H1 (cell line): ENCODE data around the gene MTIF2. TPM values are rescaled to one million over a fixed set of nuclear protein-coding genes. Genes with fewer than 3 reads are reported as not detected.
"Not testable (repeated sequence)": the region's sequence is repeated elsewhere in the genome, so short reads cannot be mapped to it uniquely, and the experiment has no call there.

Experiments
- CTCF ChIA-PET: fragments of 300-600 bp; sonication (Branson Sonifier 250); formaldehyde crosslinking; loops from one replicate; lab custom pipeline; 2021; ENCODE audit not compliant: partially characterized antibody; lab: Charles Lee
- POLR2A ChIA-PET: fragments of 300-600 bp; sonication (Branson Sonifier 250); formaldehyde crosslinking; loops from one replicate; lab custom pipeline; 2021; ENCODE audit warnings: inconsistent platforms; ENCODE audit not compliant: partially characterized antibody; lab: Charles Lee
- DNase-seq, 2 experiments: peaks; one replicate each; pipeline versions ENCODE4 v3.0.0 to v3.0.0-alpha.2; 2010 to 2022; ENCODE audit warnings: low spot score in 2 of 2, low read depth in 1 of 2, mixed read lengths in 1 of 2
- FAIRE-seq: peaks from 2 replicates; lab custom pipeline; 2011; peaks lifted over from hg19 to GRCh38; lab: Jason Lieb, UNC
- H2AFZ ChIP-seq: 2 replicates; pipeline ENCODE4 v1.8.1; 2012; ENCODE audit warnings: low read length, inconsistent platforms
- H2AK5ac ChIP-seq: 2 replicates; pipeline ENCODE4 v1.6.1; 2013; ENCODE audit warnings: low read depth, low read length
- H2BK120ac ChIP-seq: replicated peaks from 2 replicates; pipeline ENCODE3; 2013; ENCODE audit warnings: low read depth, low read length, inconsistent platforms
- H2BK12ac ChIP-seq: 2 replicates; pipeline ENCODE4 v1.6.1; 2013; ENCODE audit warnings: low read depth, low read length
- H2BK15ac ChIP-seq: 2 replicates; pipeline ENCODE4 v1.6.1; 2013; ENCODE audit warnings: low read length
- H2BK20ac ChIP-seq: 2 replicates; pipeline ENCODE4 v1.6.1; 2013; ENCODE audit warnings: low read length
- H2BK5ac ChIP-seq: 2 replicates; pipeline ENCODE4 v1.6.1; 2013; ENCODE audit warnings: low read depth, low read length
- H3K14ac ChIP-seq: 2 replicates; pipeline ENCODE4 v1.6.1; 2013; ENCODE audit warnings: inconsistent platforms; ENCODE audit not compliant: insufficient read length
- H3K18ac ChIP-seq: 2 replicates; pipeline ENCODE4 v1.6.1; 2013; ENCODE audit warnings: low read length; ENCODE audit errors: extremely low read depth
- H3K23ac ChIP-seq: 2 replicates; pipeline ENCODE4 v1.6.1; 2013; ENCODE audit warnings: inconsistent platforms; ENCODE audit not compliant: insufficient read length
- H3K23me2 ChIP-seq: 2 replicates; pipeline ENCODE4 v1.6.1; 2013; ENCODE audit warnings: low read depth, low read length
- H3K27ac ChIP-seq: 2 replicates; pipeline ENCODE4 v1.6.1; 2011; ENCODE audit warnings: low read depth, low read length, inconsistent platforms
- H3K27me3 ChIP-seq, 4 experiments: replicated peaks in 1 of 4; 1 replicate in 1 of 4; 2 replicates in 3 of 4; pipeline versions ENCODE4 v1.6.1 to v1.8.1; 2011 to 2013; ENCODE audit warnings: low read length in 3 of 4, mild to moderate bottlenecking in 3 of 4, inconsistent platforms in 2 of 4, mixed read lengths in 2 of 4, moderate library complexity in 1 of 4; ENCODE audit not compliant: control insufficient read depth in 3 of 4, insufficient read depth in 3 of 4; ENCODE audit errors: extremely low read depth in 1 of 4
- H3K36me3 ChIP-seq, 4 experiments: 2 replicates each; pipeline versions ENCODE4 v1.6.1 to v1.8.1; 2011 to 2013; ENCODE audit warnings: mild to moderate bottlenecking in 4 of 4, low read length in 3 of 4, moderate library complexity in 2 of 4, control low read depth in 1 of 4, inconsistent platforms in 1 of 4; ENCODE audit not compliant: insufficient read depth in 4 of 4, control insufficient read depth in 2 of 4
- H3K4ac ChIP-seq: replicated peaks from 2 replicates; pipeline ENCODE3; 2013; ENCODE audit warnings: low read length, low read depth, mixed read lengths, inconsistent platforms; ENCODE audit not compliant: insufficient read length
- H3K4me1 ChIP-seq, 4 experiments: replicated peaks in 1 of 4; 1 replicate in 1 of 4; 2 replicates in 3 of 4; pipeline versions ENCODE4 v1.6.1 to v1.8.1; 2011 to 2013; ENCODE audit warnings: low read length in 3 of 4, inconsistent platforms in 2 of 4, mixed read lengths in 1 of 4; ENCODE audit not compliant: insufficient read depth in 4 of 4, control insufficient read depth in 3 of 4
- H3K4me2 ChIP-seq, 2 experiments: 2 replicates each; pipeline versions ENCODE4 v1.6.1 to v1.8.1; 2011 to 2013; ENCODE audit warnings: low read depth in 2 of 2, low read length in 2 of 2, control low read depth in 1 of 2, inconsistent platforms in 1 of 2, mild to moderate bottlenecking in 1 of 2; ENCODE audit not compliant: insufficient read depth in 1 of 2
- H3K4me3 ChIP-seq, 4 experiments: fragments of 200-600, 300-600 bp in 1 of 4; sonication (generic), shearing (Covaris generic), sonication (Bioruptor Twin) in 1 of 4; 2 replicates each; pipeline versions ENCODE4 v1.5.1 to v1.8.1; 2011 to 2016; ENCODE audit warnings: low read length in 4 of 4, low read depth in 3 of 4, control low read depth in 2 of 4, inconsistent platforms in 2 of 4, mild to moderate bottlenecking in 2 of 4, mixed read lengths in 1 of 4, moderate library complexity in 1 of 4; ENCODE audit not compliant: insufficient read depth in 2 of 4; ENCODE audit errors: extremely low read depth in 1 of 4
- H3K56ac ChIP-seq: replicated peaks from 2 replicates; pipeline ENCODE3; 2013; ENCODE audit warnings: low read depth, mild to moderate bottlenecking, mixed read lengths, low read length, inconsistent platforms; ENCODE audit not compliant: insufficient read length
- H3K79me1 ChIP-seq: 2 replicates; pipeline ENCODE4 v1.6.1; 2013; ENCODE audit warnings: low read depth, low read length, control low read depth
- H3K79me2 ChIP-seq, 2 experiments: 2 replicates each; pipeline versions ENCODE4 v1.6.1 to v1.8.1; 2012 to 2013; ENCODE audit warnings: low read length in 2 of 2, mild to moderate bottlenecking in 2 of 2, inconsistent platforms in 1 of 2; ENCODE audit not compliant: insufficient read depth in 2 of 2, control insufficient read depth in 1 of 2
- H3K9ac ChIP-seq, 4 experiments: replicated peaks in 1 of 4; 1 replicate in 1 of 4; 2 replicates in 3 of 4; pipeline versions ENCODE4 v1.6.1 to v1.8.1; 2011 to 2013; ENCODE audit warnings: low read depth in 3 of 4, low read length in 3 of 4, control low read depth in 2 of 4, mild to moderate bottlenecking in 2 of 4, moderate library complexity in 2 of 4, inconsistent platforms in 1 of 4; ENCODE audit errors: extremely low read depth in 1 of 4
- H3K9me3 ChIP-seq, 2 experiments: 2 replicates each; pipeline versions ENCODE4 v1.6.1 to v1.8.1; 2012 to 2013; ENCODE audit warnings: mild to moderate bottlenecking in 2 of 2, moderate library complexity in 2 of 2, control low read depth in 1 of 2, inconsistent platforms in 1 of 2, low read depth in 1 of 2, low read length in 1 of 2, mixed read lengths in 1 of 2; ENCODE audit not compliant: insufficient read depth in 2 of 2
- H4K20me1 ChIP-seq, 2 experiments: replicated peaks in 1 of 2; 2 replicates each; pipeline versions ENCODE3 to v1.8.1; 2011 to 2013; ENCODE audit warnings: inconsistent platforms in 2 of 2, low read length in 2 of 2, mild to moderate bottlenecking in 1 of 2; ENCODE audit not compliant: insufficient read depth in 2 of 2, control insufficient read depth in 1 of 2
- H4K5ac ChIP-seq: 2 replicates; pipeline ENCODE4 v1.6.1; 2013; ENCODE audit warnings: low read length, low read depth, mixed read lengths, inconsistent platforms; ENCODE audit not compliant: insufficient read length
- H4K8ac ChIP-seq: 2 replicates; pipeline ENCODE4 v1.8.0; 2013; ENCODE audit warnings: mild to moderate bottlenecking, moderate library complexity, low read length, inconsistent platforms; ENCODE audit not compliant: insufficient read depth; ENCODE audit errors: extremely low read depth
- H4K91ac ChIP-seq: replicated peaks from 2 replicates; pipeline ENCODE3; 2013; ENCODE audit warnings: low read length, mixed read lengths, inconsistent platforms; ENCODE audit not compliant: insufficient read length
- ASH2L ChIP-seq: fragments of 200-600, 300-600 bp; sonication (generic); IDR thresholded peaks from one replicate; pipeline ENCODE4 v1.7.1; 2017; ENCODE audit warnings: low read length
- POLR2A ChIP-seq, 2 experiments: IDR thresholded peaks; 1 replicate in 1 of 2; 2 replicates in 1 of 2; pipeline ENCODE4 v1.6.1; 2011; ENCODE audit warnings: low read depth in 2 of 2, low read length in 2 of 2, mild to moderate bottlenecking in 2 of 2; ENCODE audit errors: control extremely low read depth in 1 of 2
- RBBP5 ChIP-seq: IDR thresholded peaks from 2 replicates; pipeline ENCODE4 v1.7.1; 2012; ENCODE audit warnings: low read depth, mild to moderate bottlenecking, inconsistent platforms, low read length, moderate library complexity, borderline replicate concordance
- TAF1 ChIP-seq: IDR thresholded peaks from 2 replicates; pipeline ENCODE4 v1.6.1; 2011; ENCODE audit warnings: mild to moderate bottlenecking, low read depth, low read length
- TBP ChIP-seq: IDR thresholded peaks from 2 replicates; pipeline ENCODE4 v1.6.1; 2011; ENCODE audit warnings: low read depth, low read length, improper control_type of control experiment
- WGBS, 2 experiments: shearing (Covaris generic) in 1 of 2; methylation state at CpG; one replicate each; pipeline versions ENCODE4 v1.1.6 to v1.1.7; 2013 to 2015; ENCODE audit warnings: low lambda C conversion rate in 2 of 2, mixed read lengths in 2 of 2, inconsistent platforms in 1 of 2, low coverage in 1 of 2, missing lambda C conversion rate in 1 of 2; ENCODE audit not compliant: insufficient replicate concordance in 2 of 2, insufficient coverage in 1 of 2, insufficient read length in 1 of 2; ENCODE audit errors: extremely low coverage in 1 of 2, missing lambda C conversion rate in 1 of 2; 5-methylcytosine and 5-hydroxymethylcytosine counted together
- polyA plus RNA-seq, 7 experiments: library from polyadenylated mRNA; depleted of rRNA in 3 of 7; stranded (reverse) in 5 of 7; unstranded in 2 of 7; fragments of >200 nt in 5 of 7; fragments of 200-250 nt in 2 of 7; gene quantifications; 1 replicate in 5 of 7; 2 replicates in 1 of 7; 4 replicates in 1 of 7; pipeline versions ENCODE4 v1.2.1 to v1.2.3, GENCODE V29; 2011 to 2013; ENCODE audit warnings: missing spikeins in 2 of 7, mixed read lengths in 2 of 7
- total RNA-seq: library from RNA; stranded (reverse); fragmentation: NEBNext Ultra II Directional; extraction: Animal tissue kit (Norgen Biotek cat#: 25700); gene quantifications from 2 replicates; pipeline ENCODE4 v1.2.1, GENCODE V29; 2021

The MTIF2 gene
- total and polyA plus RNA-seq, 2 of the 8 experiments (the other 6 are each of a cell fraction or from before 2014, with no cell fraction given): 11.0 to 36.0 TPM

GRCh38 chr2:55279214-55279835 lies 10.3 kb upstream of the MTIF2 start:
- H4K20me1 ChIP-seq, H3K4ac ChIP-seq, H3K23me2 ChIP-seq, H3K18ac ChIP-seq, H2AFZ ChIP-seq, H3K23ac ChIP-seq, FAIRE-seq: not testable (repeated sequence)
- POLR2A ChIA-PET: interaction anchor here (1.4 kb wide), 1 partner anchor 10 kb away, joined by 6 read pairs; the partner anchor contains the start of gene MTIF2
- DNase-seq: peak in 1 of 2 experiments; percentile 54
- peak overlapping the region; percentile 77 for H3K27ac ChIP-seq
- peak overlapping the region in 3 of 4 experiments; percentile 16 to 65 (median 56); a peak in 4 of 7 replicates for H3K9ac ChIP-seq
- WGBS, 2 experiments: 14% methylated on average over 10 of the region's 10 CpGs; no CpG with 5 or more reads in 1 of the 2 experiments
- peak overlapping the region; percentile 60; the same call in 1 of the 2 replicates for H2BK12ac ChIP-seq
- peak; percentile 51 for TF ChIP-seq ASH2L
- 0 out of 2 replicates have a peak, but pooled peaks have one; percentile 33 for TF ChIP-seq TAF1
- peak; percentile 45 to 74; a peak in 2 of 3 replicates for TF ChIP-seq POLR2A (IDR thresholded peaks at IDR 0.05; ENCODE audit: control extremely low read depth in 1 of 2, low read depth in 2 of 2, low read length in 2 of 2)
- peak; percentile 49; the same call in 1 of the 2 replicates for TF ChIP-seq TBP
- 0 out of 2 replicates have a peak, but pooled peaks have one; percentile 30 for TF ChIP-seq RBBP5
- TF ChIP-seq, all 59 proteins: peak for 5; not testable (repeated sequence) for 54
- Histone ChIP-seq H3K4me2 (peak overlapping the region; percentile 49 to 58), H3K4me3 (peak overlapping the region in 2 of 4 experiments; percentile 26 to 41; a peak in 3 of 8 replicates), H4K5ac (peak overlapping the region; percentile 75), H2BK5ac (peak overlapping the region; percentile 90), H2BK20ac (peak overlapping the region; percentile 86; the same call in 1 of the 2 replicates), H3K4me1 (peaks cover 3 to 18% (median 5%) of the 10 kb centered on the region in 4 experiments; a peak in 5 of 7 replicates)
- H4K8ac ChIP-seq, H2BK120ac ChIP-seq, H3K36me3 ChIP-seq, H2AK5ac ChIP-seq, H4K91ac ChIP-seq, H3K56ac ChIP-seq, H3K27me3 ChIP-seq, CTCF ChIA-PET, H3K14ac ChIP-seq, H3K79me2 ChIP-seq, H3K9me3 ChIP-seq, H3K79me1 ChIP-seq, H2BK15ac ChIP-seq: not testable (repeated sequence)
